AG10803 (cell line): ENCODE results near the gene MKI67.

ENCODE experiments used
- DNase-seq: peaks from one replicate; pipeline ENCODE4 v3.0.0; 2010; ENCODE audit warnings: low read depth
- H3K4me3 ChIP-seq: 2 replicates; pipeline ENCODE4 v1.5.1; 2011; ENCODE audit warnings: mild to moderate bottlenecking, low read length, control low read depth
- TF ChIP-seq, protein P1 (sequence below): conservative IDR thresholded peaks from 2 replicates; pipeline ENCODE4 v1.5.1; 2011; ENCODE audit warnings: mild to moderate bottlenecking, low read length, control low read depth, inconsistent platforms

MKI67 gene

DNA sequence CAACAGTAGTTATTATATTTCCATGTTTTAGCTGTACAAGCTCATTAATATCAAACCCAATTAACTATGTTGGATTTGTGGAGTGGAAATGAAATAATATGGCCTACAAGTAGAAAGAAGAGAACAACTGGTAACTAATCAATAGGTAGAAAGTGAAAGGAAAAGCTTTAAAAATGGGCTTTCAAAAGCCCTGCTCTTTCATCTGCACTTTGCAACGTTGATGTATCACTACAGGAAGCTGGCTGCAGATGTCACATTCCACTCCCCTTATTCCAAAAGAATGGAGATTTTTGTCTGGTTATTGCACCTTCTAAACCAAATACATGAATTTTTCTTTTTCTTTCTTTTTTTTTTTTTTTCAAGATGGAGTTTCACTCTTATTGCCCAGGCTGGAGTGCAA, 11.7 kb upstream of the MKI67 start:
- TF ChIP-seq, protein P1, sequence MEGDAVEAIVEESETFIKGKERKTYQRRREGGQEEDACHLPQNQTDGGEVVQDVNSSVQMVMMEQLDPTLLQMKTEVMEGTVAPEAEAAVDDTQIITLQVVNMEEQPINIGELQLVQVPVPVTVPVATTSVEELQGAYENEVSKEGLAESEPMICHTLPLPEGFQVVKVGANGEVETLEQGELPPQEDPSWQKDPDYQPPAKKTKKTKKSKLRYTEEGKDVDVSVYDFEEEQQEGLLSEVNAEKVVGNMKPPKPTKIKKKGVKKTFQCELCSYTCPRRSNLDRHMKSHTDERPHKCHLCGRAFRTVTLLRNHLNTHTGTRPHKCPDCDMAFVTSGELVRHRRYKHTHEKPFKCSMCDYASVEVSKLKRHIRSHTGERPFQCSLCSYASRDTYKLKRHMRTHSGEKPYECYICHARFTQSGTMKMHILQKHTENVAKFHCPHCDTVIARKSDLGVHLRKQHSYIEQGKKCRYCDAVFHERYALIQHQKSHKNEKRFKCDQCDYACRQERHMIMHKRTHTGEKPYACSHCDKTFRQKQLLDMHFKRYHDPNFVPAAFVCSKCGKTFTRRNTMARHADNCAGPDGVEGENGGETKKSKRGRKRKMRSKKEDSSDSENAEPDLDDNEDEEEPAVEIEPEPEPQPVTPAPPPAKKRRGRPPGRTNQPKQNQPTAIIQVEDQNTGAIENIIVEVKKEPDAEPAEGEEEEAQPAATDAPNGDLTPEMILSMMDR, result no peak
- H3K4me3 ChIP-seq, result no peak overlapping the region
- peak; percentile 63 for DNase-seq

DNA sequence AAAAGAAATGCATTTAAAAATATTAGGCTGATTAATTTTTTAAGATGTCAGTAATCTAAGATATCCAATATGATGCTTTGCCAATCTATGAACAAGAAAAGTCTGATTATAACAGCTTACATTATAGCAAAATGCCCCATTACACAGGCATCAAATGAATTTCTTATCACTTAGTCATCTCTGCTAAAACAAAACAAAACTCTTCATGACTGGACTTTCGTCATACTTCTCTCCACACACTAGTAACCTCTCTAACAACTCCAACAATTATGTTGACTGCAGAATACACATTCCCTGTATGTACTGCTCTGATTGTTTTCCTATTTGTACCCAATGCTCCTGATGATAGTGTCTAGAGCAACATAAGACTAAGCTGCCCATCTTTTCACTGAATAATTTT, 3.8 kb upstream of the MKI67 start:
- TF ChIP-seq, protein P1, result no peak
- DNase-seq, result peak; percentile 69
- H3K4me3 ChIP-seq, result no peak overlapping the region

DNA sequence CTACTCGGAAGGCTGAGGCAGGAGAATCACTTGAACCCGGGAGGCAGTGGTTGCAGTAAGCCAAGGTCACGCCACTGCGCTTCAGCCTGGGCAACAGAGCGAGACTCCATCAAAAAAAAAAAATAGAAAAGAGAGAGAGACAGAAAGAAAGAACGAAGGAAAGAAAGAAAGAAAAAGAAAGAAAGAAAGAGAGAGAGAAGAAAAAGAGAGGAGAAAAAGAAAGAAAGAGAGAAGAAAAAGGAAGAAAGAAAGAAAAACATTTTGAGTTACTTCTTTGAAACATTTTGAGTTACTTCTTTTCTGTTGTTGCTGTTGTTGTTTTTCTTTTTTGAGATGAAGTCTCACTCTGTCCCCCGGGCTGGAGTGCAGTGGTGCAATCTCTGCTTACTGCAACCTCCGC, 2.4 kb upstream of the MKI67 start:
- no peak overlapping the region for H3K4me3 ChIP-seq
- TF ChIP-seq, protein P1, result no peak
- DNase-seq, result no peak

DNA sequence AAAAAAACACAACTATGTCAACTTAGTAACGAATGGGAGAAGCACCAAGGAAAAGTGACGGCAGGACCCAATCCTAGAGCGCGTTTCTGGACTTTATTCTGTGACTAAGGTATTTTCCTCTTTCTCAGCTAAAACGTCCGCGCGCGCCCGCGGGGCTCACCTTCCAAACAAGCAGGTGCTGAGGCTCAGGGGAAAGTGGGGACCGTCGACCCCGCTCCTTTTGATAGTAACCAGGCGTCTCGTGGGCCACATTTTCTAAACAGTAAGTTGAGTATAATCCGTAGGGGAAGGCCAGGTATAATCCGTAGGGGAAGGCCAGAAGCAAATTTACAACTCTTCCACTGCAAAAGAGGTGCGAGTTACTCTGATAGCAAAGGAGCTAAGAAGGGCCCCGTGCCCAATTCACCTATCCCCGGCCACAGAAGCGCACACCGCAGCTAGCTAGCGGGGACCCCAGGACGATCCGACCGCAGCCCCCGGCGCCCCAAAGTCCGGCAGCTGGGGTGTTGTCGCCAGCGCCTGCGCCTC, 743 bp downstream of the MKI67 start:
- TF ChIP-seq, protein P1, result no peak
- DNase-seq, result no peak
- H3K4me3 ChIP-seq, result peak overlapping the region; percentile 72

DNA sequence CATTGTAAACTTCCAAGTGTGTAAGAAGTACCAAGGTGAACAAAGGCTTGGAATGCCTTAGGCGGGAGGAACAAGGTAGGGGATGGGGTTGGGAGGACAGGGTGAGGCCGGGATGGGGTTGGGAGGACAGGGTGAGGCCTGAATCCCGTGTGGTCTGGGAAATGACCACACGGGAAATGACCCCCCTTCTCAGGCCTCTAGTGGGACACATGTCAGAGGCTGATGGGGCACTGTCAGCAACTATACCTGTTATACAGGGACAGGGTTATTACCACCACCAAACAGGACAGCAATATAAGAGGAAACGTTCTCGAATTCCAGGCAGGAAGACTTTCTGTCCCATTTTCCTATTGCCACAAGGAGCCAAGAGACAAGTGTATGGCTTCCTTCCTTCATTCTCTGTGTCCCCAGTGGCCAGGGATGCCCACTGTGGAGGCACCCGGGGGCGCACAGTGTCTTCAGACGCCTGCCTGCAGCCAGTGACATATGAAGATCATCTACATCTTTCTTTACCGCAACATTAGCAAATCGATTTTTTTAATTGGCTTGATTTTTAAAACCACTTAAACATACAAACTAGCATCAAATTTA, 1.3 kb downstream of the MKI67 start:
- DNase-seq, result no peak
- TF ChIP-seq, protein P1, result no peak
- peak overlapping the region; percentile 72 for H3K4me3 ChIP-seq

DNA sequence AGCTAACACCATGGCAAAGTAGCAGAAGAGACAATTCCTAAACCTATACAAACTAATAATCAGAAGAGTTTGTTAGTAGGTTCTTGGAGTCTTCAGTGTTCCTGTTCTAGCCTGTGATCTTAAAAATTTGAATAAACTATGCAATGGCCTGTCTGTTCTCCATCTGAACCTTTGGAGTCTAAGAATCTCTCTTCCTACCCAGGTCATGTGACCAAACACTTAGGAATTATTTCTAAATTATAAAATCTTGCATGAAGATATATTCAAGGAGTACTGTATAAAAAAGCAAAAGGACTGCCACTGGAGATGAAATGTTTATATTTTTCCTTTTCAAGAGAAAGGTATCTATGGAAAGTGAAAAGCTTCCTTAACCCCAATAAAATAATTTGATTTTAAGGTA, 2.4 kb downstream of the MKI67 start:
- DNase-seq, result no peak
- H3K4me3 ChIP-seq, result no peak overlapping the region
- TF ChIP-seq, protein P1, result no peak

DNA sequence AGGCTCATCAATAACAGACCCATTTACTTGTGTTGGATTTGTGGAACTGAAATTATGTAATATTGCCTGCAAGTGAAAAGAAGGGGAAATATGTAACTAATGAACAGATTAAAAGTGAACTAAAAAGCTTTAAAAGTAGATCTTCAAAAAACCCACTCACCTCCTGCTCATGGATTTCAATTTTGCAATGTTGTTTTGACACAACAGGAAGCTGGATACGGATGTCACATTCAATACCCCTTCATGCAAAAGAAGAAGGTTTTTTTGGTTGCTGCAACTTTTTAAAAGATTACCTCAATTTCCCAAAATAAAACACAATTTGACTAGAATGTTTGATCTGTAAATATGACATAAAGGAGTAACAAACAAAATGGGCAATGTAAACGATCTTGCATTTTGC, 3.3 kb downstream of the MKI67 start:
- DNase-seq, result no peak
- TF ChIP-seq, protein P1, result no peak
- no peak overlapping the region for H3K4me3 ChIP-seq
